KMS-11 (cell line): Measurements from ENCODE around the gene BCL7B.
"Not testable (repeated sequence)": the region's sequence is repeated elsewhere in the genome, so short reads cannot be mapped to it uniquely, and the experiment has no call there.

Source experiments
- H2AFZ ChIP-seq: fragments of 200-600 bp; sonication (generic); 2 replicates; pipeline ENCODE4 v1.6.1; 2016; ENCODE audit warnings: antibody characterized with exemption, mixed run types, low read depth
- H3K27ac ChIP-seq: fragments of 200-600 bp; sonication (generic); 2 replicates; pipeline ENCODE4 v1.6.1; 2016; ENCODE audit warnings: mild to moderate bottlenecking, mixed run types
- H3K27me3 ChIP-seq: fragments of 200-600 bp; sonication (generic); 2 replicates; pipeline ENCODE4 v1.6.1; 2017; ENCODE audit warnings: mild to moderate bottlenecking, low read depth, mixed run types, moderate library complexity; ENCODE audit not compliant: insufficient read depth
- H3K36me3 ChIP-seq: fragments of 200-600 bp; sonication (generic); 2 replicates; pipeline ENCODE4 v1.6.1; 2017; ENCODE audit warnings: mild to moderate bottlenecking, mixed run types; ENCODE audit not compliant: insufficient read depth
- H3K4me1 ChIP-seq: fragments of 200-600 bp; sonication (generic); 2 replicates; pipeline ENCODE4 v1.6.1; 2016; ENCODE audit warnings: mild to moderate bottlenecking, low read depth, mixed run types; ENCODE audit not compliant: poor library complexity, severe bottlenecking
- H3K4me2 ChIP-seq: fragments of 200-600 bp; sonication (generic); 2 replicates; pipeline ENCODE4 v1.7.0; 2016; ENCODE audit warnings: mild to moderate bottlenecking, mixed run types
- H3K4me3 ChIP-seq: fragments of 200-600 bp; sonication (generic); IDR thresholded peaks from 2 replicates; pipeline ENCODE4 v1.6.1; 2017; ENCODE audit warnings: low read depth, low read length, mixed read lengths; ENCODE audit not compliant: insufficient read depth
- H3K79me2 ChIP-seq: fragments of 200-600 bp; sonication (generic); 2 replicates; pipeline ENCODE4 v1.6.1; 2016; ENCODE audit warnings: low read depth, mixed run types; ENCODE audit not compliant: insufficient read depth
- H3K9ac ChIP-seq: fragments of 200-600 bp; sonication (generic); 2 replicates; pipeline ENCODE4 v1.6.1; 2016; ENCODE audit warnings: mild to moderate bottlenecking, mixed run types
- H4K20me1 ChIP-seq: fragments of 200-600 bp; sonication (generic); 2 replicates; pipeline ENCODE4 v1.6.1; 2016; ENCODE audit warnings: mild to moderate bottlenecking, mixed run types; ENCODE audit not compliant: insufficient read depth
- CTCF ChIP-seq: fragments of 200-600 bp; sonication (generic); conservative IDR thresholded peaks from 2 replicates; pipeline ENCODE4 v1.6.1; 2017; ENCODE audit warnings: low read depth, mild to moderate bottlenecking, antibody characterized with exemption, low read length, moderate library complexity, mixed read lengths

BCL7B gene

GRCh38 chr7:73539709-73540108, 17.8 kb downstream of the BCL7B start:
- H3K36me3 ChIP-seq: peaks cover 32% of the 10 kb centered on the region; the same call in 1 of the 2 replicates
- peaks cover 19% of the 10 kb centered on the region; the same call in 1 of the 2 replicates for H3K79me2 ChIP-seq
- no peak overlapping the region for H3K4me3 ChIP-seq
- no peak overlapping the region for H3K4me2 ChIP-seq
- no peak overlapping the region for H2AFZ ChIP-seq
- no peak for TF ChIP-seq CTCF
- no peak overlapping the region for H3K27ac ChIP-seq
- peaks cover 2% of the 10 kb centered on the region for H3K4me1 ChIP-seq
- H3K27me3 ChIP-seq: no peaks in the 10 kb centered on the region
- H3K9ac ChIP-seq: no peak overlapping the region
- H4K20me1 ChIP-seq: no peaks in the 10 kb centered on the region

DNA sequence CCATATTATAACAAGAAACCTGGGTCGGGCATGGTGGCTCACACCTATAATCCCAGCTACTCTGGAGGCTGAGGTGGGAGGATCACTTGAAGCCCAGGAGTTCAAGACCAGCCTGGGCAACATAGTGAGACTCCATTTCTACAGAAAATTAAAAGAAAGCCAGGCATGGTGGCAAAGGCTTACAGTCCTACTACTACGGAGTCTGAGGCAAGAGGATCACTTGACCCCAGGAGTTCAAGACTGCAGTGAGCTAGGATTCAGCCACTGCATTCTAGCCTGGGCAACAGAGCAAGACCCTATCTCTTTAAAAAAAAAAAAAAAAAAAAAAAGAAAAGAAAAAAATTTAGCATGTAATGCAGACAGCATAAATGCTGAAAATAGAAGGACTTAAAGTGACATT, 19.0 kb downstream of the BCL7B start:
- H3K4me1 ChIP-seq, H3K27ac ChIP-seq, H2AFZ ChIP-seq, H4K20me1 ChIP-seq, H3K27me3 ChIP-seq, H3K4me2 ChIP-seq, H3K4me3 ChIP-seq, H3K79me2 ChIP-seq, H3K9ac ChIP-seq: not testable (repeated sequence)
- H3K36me3 ChIP-seq: peaks cover 32% of the 10 kb centered on the region; the same call in 1 of the 2 replicates

DNA sequence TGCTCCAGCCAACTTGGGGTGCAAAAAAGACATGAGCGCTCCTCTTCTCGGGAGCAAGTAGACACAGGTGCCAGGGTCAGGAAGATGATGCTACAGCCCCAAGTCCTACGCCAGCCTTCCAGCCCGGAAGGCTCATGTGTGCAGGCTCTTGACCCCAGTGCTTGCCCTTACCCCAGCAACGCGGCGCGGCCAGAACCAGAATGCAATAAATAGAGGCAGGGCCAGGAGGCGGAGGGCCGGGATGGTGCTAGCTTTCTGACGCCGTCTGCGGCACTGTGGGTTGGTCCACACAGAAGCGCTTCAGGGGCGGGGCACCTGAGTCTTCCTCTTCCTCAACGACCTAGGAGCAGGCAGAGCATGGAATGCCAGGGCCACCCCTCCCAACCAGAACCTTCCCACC, 20.4 kb downstream of the BCL7B start:
- Histone ChIP-seq H3K36me3 (peaks cover 29% of the 10 kb centered on the region; the same call in 1 of the 2 replicates), H3K79me2 (peaks cover 4% of the 10 kb centered on the region; the same call in 1 of the 2 replicates), H3K4me2 (no peak overlapping the region), H3K4me1 (no peaks in the 10 kb centered on the region), H4K20me1 (no peaks in the 10 kb centered on the region), H3K27ac (no peak overlapping the region), H3K4me3 (no peak overlapping the region), H2AFZ (no peak overlapping the region), H3K9ac (no peak overlapping the region), H3K27me3 (no peaks in the 10 kb centered on the region)
- no peak for TF ChIP-seq CTCF

DNA sequence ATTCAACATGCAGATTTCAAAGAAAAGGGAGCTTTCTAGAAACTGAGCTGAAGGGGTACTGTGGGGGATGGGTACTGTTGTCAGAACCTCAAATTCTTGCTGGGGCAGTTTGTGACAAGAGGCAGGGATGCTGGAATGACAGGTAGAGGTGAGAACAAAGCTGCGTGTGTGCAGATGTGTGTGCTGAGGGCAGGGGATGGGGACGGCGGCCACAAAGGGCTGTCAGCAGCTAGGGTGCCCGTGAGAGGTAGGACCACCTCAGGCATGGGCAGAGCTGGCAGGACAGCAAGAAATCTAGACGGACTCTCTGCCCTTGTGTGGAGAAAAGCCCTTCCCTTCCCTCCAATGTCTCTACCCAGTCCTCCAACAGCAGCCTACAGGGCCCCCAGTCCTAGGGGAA, 21.0 kb downstream of the BCL7B start:
- Histone ChIP-seq H3K9ac (no peak overlapping the region), H2AFZ (no peak overlapping the region), H3K4me2 (no peak overlapping the region), H3K4me3 (no peak overlapping the region), H3K36me3 (peaks cover 27% of the 10 kb centered on the region; the same call in 1 of the 2 replicates), H3K4me1 (no peaks in the 10 kb centered on the region), H4K20me1 (no peaks in the 10 kb centered on the region), H3K79me2 (no peaks in the 10 kb centered on the region; the same call in 1 of the 2 replicates), H3K27me3 (no peaks in the 10 kb centered on the region), H3K27ac (no peak overlapping the region)
- TF ChIP-seq CTCF: no peak

GRCh38 chr7:73535918-73536317, 21.6 kb downstream of the BCL7B start:
- not testable (repeated sequence) for H3K4me1 ChIP-seq, H3K4me3 ChIP-seq, H2AFZ ChIP-seq, H3K9ac ChIP-seq, H3K79me2 ChIP-seq, H3K27ac ChIP-seq, H4K20me1 ChIP-seq, H3K27me3 ChIP-seq, H3K4me2 ChIP-seq
- peaks cover 27% of the 10 kb centered on the region; the same call in 1 of the 2 replicates for H3K36me3 ChIP-seq
